Prostate gland (tissue), 2 donors: ENCODE results near the gene DQX1.

Experiments used
- POLR2A ChIP-seq: fragments of 450-650 bp; IDR thresholded peaks from one replicate; pipeline ENCODE4 v1.6.1; 2016; ENCODE audit warnings: antibody characterized with exemption, mild to moderate bottlenecking
- POLR2AphosphoS5 ChIP-seq: sonication (generic); formaldehyde crosslinking; IDR thresholded peaks from one replicate; pipeline ENCODE4 v1.6.1; 2017; ENCODE audit warnings: antibody characterized with exemption
- TF ChIP-seq, protein P1 (sequence below), 4 experiments: fragments of 200-600 bp in 2 of 4; fragments of 450-650 bp in 2 of 4; sonication (generic) in 2 of 4; IDR thresholded peaks; 1 replicate in 3 of 4; 2 replicates in 1 of 4; pipeline ENCODE4 v1.5.1; 2016 to 2019; ENCODE audit warnings: antibody characterized with exemption in 4 of 4, mild to moderate bottlenecking in 2 of 4, moderate library complexity in 2 of 4

DNA sequence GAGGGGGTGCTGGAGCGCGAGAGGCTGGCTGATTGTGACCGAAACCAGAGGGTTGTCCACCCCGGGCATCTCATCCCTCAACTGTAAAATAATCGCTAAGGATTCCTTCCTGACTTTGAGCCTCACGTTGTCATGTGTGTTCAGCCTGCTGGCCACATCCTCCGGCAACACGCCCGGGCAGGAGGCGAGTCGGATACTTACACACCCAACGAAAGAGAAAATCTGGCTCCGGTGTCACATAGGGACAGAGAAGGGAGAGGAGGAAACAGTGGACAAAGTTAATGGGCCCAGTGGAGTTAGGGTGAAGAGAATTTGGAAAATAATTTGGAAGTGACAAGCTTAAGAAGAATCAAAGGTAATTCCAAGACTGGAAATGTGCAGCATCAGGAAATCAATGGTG, 9.4 kb downstream of the DQX1 start:
- TF ChIP-seq POLR2A (no peak), POLR2AphosphoS5 (no peak)
- TF ChIP-seq, protein P1, sequence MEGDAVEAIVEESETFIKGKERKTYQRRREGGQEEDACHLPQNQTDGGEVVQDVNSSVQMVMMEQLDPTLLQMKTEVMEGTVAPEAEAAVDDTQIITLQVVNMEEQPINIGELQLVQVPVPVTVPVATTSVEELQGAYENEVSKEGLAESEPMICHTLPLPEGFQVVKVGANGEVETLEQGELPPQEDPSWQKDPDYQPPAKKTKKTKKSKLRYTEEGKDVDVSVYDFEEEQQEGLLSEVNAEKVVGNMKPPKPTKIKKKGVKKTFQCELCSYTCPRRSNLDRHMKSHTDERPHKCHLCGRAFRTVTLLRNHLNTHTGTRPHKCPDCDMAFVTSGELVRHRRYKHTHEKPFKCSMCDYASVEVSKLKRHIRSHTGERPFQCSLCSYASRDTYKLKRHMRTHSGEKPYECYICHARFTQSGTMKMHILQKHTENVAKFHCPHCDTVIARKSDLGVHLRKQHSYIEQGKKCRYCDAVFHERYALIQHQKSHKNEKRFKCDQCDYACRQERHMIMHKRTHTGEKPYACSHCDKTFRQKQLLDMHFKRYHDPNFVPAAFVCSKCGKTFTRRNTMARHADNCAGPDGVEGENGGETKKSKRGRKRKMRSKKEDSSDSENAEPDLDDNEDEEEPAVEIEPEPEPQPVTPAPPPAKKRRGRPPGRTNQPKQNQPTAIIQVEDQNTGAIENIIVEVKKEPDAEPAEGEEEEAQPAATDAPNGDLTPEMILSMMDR (IDR thresholded peaks at IDR 0.05): no peak
